Gastrocnemius medialis (tissue), 4 donors: ENCODE data around the gene ANKRD39.

Source experiments
- CTCF ChIP-seq, 5 experiments: fragments of 450-650 bp in 3 of 5; fragments of 200-600 bp in 2 of 5; sonication (generic) in 2 of 5; IDR thresholded peaks in 4 of 5; conservative IDR thresholded peaks in 1 of 5; 1 replicate in 4 of 5; 2 replicates in 1 of 5; pipeline ENCODE4 v1.5.1; 2016 to 2019; ENCODE audit warnings: antibody characterized with exemption in 5 of 5, mild to moderate bottlenecking in 3 of 5, moderate library complexity in 3 of 5
- POLR2A ChIP-seq, 2 donors: fragments of 450-650 bp; IDR thresholded peaks; one replicate each; pipeline ENCODE4 v1.6.1; 2017; ENCODE audit warnings: antibody characterized with exemption in 2 of 2, mild to moderate bottlenecking in 2 of 2, moderate library complexity in 2 of 2

DNA sequence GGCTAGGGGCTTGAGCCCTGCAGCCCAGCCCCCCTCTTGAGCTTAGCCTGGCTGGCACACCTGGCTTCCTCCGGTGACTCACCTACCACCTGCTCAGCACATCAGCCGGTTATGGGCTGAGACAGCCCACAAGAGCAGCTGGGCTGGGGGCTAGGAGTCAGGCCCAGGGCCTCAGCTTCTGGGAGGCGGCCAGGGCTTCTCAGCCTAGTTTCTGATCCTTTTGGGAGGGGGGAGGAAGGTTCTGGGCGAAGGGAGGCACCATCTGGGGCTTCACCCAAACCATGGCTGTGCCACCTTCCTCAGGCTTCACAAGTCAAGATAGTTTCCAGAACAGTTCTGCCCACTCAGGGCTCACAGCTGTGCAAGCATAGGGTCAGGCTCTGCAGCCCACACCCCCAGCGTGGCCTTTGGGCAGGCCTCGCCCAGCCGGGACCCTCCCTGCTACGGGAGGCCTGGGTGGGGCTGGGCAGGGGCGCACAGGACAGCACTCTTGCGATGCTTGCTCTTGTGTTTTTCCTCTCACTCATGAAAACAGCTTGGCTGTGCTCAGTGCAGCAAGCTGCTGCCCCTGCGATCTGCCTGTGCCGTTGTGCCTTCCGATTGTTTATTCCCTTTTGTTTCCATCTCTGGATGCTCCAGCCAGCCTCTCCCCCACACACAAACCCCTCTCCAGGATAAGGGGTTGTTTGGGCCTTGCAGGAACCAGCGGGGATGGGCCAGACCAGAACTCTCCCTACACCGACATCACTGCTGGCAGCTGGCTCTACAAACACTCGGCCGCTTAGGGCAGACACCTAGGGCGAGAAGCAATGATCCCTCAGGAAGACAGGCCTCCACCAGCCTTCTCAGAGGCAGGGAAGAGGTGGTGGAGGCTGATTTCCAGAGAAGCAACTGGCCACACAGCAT, 38.2 kb upstream of the ANKRD39 start:
- TF ChIP-seq POLR2A (IDR thresholded peaks at IDR 0.05) (no peak), CTCF (IDR thresholded peaks at IDR 0.05 in 4 of 5, conservative IDR thresholded peaks at IDR 0.05 in 1 of 5) (no peak)
